SK-N-SH treated with all-trans-retinoic acid at 6 μM for 48 hours (cell line): ENCODE results near the gene UGT1A8.

Experiments used
- CREB5 ChIP-seq: fragments of 250-450 bp; sonication (Bioruptor Pico); IDR thresholded peaks from 2 replicates; pipeline ENCODE4 v1.5.1; 2020; ENCODE audit warnings: low read depth, mild to moderate bottlenecking, moderate library complexity
- OSR1 ChIP-seq: fragments of 250-450 bp; sonication (Bioruptor Pico); IDR thresholded peaks from 2 replicates; pipeline ENCODE4 v1.8.0; 2022; ENCODE audit warnings: moderate library complexity, mild to moderate bottlenecking, inconsistent platforms
- PATZ1 ChIP-seq: fragments of 250-450 bp; sonication (Bioruptor Pico); IDR thresholded peaks from 2 replicates; pipeline ENCODE4 v1.8.0; 2020; ENCODE audit warnings: mild to moderate bottlenecking, moderate library complexity, borderline replicate concordance
- PPARA ChIP-seq: fragments of 250-450 bp; sonication (Bioruptor Pico); IDR thresholded peaks from 2 replicates; pipeline ENCODE4 v1.5.0; 2020; ENCODE audit warnings: mild to moderate bottlenecking, borderline replicate concordance
- RARB ChIP-seq: fragments of 250-450 bp; sonication (Bioruptor Pico); IDR thresholded peaks from 2 replicates; pipeline ENCODE4 v1.8.0; 2021; ENCODE audit warnings: mild to moderate bottlenecking, moderate library complexity
- SNAI2 ChIP-seq: fragments of 250-450 bp; sonication (Bioruptor Pico); IDR thresholded peaks from 2 replicates; pipeline ENCODE4 v1.5.0; 2020; ENCODE audit warnings: mild to moderate bottlenecking, moderate library complexity
- TCF4 ChIP-seq: fragments of 250-450 bp; sonication (Bioruptor Pico); IDR thresholded peaks from 2 replicates; pipeline ENCODE4 v1.8.0; 2021; ENCODE audit warnings: mild to moderate bottlenecking, moderate library complexity, borderline replicate concordance
- TOX ChIP-seq: fragments of 250-450 bp; sonication (Bioruptor Pico); IDR thresholded peaks from 2 replicates; pipeline ENCODE4 v1.8.0; 2021; ENCODE audit warnings: mild to moderate bottlenecking, moderate library complexity, borderline replicate concordance
- TSHZ2 ChIP-seq: fragments of 250-450 bp; sonication (Bioruptor Pico); IDR thresholded peaks from 2 replicates; pipeline ENCODE4 v1.5.0; 2020; ENCODE audit warnings: mild to moderate bottlenecking, moderate library complexity
- ZC3H10 ChIP-seq: fragments of 250-450 bp; sonication (Bioruptor Pico); IDR thresholded peaks from 2 replicates; pipeline ENCODE4 v1.5.1; 2021; ENCODE audit warnings: mild to moderate bottlenecking, moderate library complexity
- ZFP3 ChIP-seq: fragments of 250-450 bp; sonication (Bioruptor Pico); IDR thresholded peaks from 2 replicates; pipeline ENCODE4 v1.5.0; 2020; ENCODE audit warnings: mild to moderate bottlenecking, moderate library complexity
- ZNF8 ChIP-seq: fragments of 450-650 bp; formaldehyde crosslinking; IDR thresholded peaks from 2 replicates; pipeline ENCODE4 v1.5.0; 2020; ENCODE audit warnings: mild to moderate bottlenecking, moderate library complexity

DNA sequence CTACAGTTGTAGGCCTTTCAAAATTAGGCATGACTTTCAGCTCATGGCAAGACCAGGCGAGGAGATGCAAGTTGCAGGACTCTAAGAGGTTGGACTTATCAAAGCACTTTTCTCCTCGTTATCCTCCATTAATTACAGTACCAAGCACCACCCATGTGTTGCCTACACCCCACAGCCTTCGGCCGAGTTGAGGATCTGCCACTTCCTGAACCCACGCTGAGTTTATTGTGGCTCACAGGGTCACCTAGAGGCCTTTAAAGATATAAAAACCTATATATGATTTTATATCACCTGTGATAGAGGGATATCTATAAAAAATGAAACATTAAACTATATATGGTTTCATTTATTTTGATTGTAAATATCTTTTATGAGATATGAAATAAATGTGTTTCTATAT is 21.4 kb downstream of the UGT1A8 start:
- TF ChIP-seq ZC3H10 (CRISPR knock-in tag) = no peak
- TF ChIP-seq ZFP3 (CRISPR knock-in tag) = no peak
- no peak for TF ChIP-seq RARB (CRISPR knock-in tag)
- TF ChIP-seq OSR1 = no peak
- no peak for TF ChIP-seq TCF4
- no peak for TF ChIP-seq CREB5 (CRISPR knock-in tag)
- TF ChIP-seq TOX (CRISPR knock-in tag) = no peak
- no peak for TF ChIP-seq TSHZ2
- TF ChIP-seq SNAI2 (CRISPR knock-in tag) = no peak
- TF ChIP-seq PPARA = no peak
- TF ChIP-seq PATZ1 = no peak
- TF ChIP-seq ZNF8 (CRISPR knock-in tag) = no peak
